Measurements from ENCODE around the gene SLC35B2.

Gene SLC35B2

DNA sequence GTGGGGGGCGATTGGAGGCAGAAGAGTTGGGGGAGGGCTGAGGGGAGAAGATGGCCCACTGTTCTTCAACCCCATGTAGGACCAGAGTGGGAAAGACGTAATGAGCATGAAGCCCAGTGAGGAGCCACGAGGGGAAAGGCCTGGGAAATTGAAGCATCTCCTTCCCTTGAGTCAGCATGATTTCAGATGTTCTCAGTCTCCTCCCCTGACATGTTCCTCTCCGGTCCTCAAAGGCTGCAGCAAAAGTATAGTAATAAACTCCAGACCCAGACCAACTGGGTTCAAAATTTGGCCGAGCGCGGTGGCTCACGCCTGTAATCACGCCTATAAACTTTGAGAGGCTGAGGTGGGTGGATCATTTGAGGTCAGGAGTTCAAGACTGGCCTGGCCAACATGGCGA is 9.9 kb upstream of the SLC35B2 start:
- DNase-seq (ENCODE audit: low read depth): no peak

DNA sequence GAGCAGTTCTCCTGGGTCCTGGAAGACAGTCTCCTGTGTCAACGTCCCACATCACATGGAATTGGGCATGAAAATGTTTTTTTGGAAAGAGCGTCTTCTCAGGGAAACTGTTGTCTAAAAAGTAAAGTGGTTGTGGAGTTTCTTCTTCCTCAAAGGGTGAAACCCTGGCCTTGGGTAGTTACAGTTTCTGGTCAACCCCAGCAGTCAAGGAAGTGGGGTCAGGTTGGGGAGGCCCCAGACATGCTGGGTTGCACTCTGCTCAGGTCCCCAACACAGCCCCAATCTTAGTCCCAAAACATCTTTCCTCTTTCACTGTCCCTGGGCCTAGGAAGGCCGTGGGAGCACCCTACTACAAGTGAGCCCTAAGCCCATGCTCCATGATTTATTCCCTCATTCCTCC is 9.0 kb upstream of the SLC35B2 start:
- no peak for DNase-seq (ENCODE audit: low read depth)

DNA sequence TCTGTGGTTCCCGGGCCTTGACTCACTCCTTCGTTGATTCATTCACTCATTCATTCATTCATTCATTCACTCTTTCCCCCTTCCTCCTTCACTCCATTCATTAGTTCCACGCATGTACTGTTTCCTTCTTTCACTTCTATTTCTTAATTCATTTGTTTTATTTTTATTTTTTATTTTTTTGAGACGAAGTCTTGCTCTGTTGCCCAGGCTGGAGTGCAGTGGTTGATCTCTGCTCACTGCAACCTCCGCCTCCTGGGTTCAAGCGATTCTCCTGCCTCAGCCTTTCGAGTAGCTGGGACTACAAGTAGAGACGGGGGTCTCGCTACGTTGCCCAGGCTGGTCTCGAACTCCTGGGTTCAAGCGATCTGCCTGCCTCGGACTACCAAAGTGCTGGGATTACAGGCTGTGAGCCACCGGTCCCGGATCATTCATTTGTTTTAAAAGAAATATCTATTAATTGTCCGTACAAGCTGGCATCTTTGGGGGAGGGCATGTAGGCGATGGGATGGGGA is 8.4 kb upstream of the SLC35B2 start:
- DNase-seq (ENCODE audit: low read depth): no peak

DNA sequence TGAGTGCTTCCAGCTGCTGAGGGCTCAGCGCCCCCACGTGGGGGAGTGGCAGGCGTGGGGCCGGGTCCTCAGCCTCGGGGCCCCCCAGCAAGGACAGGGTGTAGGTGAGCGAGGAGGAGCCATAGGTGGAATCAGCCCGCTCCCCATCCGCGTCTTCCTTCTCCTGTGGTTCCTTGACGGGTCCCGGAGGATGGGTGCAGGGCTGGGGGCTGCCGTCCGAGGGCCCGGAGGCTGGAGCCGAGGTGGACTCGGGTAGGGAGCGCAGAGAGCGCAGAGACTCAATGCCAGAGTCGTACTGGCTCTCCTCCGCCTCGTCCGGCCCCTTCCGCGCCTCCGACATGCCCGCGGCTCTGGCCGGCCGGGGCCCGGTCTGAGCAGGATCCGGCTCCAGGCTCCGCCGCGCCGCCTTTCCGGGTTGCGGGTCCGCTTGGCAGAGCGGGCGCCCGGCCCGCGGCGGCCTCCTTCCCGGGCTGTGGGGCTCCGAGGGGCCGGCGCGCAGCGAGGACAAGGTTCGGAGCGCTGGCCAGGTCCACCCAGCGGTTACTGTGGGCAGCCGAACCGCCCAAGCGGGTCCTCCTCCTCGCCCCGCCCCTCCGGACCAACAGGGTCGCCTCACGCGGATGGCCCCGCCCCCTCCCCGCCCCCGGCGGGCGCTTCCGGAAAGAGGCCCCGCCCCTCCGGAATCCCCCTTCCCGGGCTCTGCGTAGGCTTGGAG is 7.8 kb upstream of the SLC35B2 start, which contains the start of gene NFKBIE:
NFKBIE (minus strand) TSS at position 545 of the 715 bp plus-strand sequence; CDS start at position 340, 205 bp downstream.
- DNase-seq (ENCODE audit: low read depth): peak; percentile 93

DNA sequence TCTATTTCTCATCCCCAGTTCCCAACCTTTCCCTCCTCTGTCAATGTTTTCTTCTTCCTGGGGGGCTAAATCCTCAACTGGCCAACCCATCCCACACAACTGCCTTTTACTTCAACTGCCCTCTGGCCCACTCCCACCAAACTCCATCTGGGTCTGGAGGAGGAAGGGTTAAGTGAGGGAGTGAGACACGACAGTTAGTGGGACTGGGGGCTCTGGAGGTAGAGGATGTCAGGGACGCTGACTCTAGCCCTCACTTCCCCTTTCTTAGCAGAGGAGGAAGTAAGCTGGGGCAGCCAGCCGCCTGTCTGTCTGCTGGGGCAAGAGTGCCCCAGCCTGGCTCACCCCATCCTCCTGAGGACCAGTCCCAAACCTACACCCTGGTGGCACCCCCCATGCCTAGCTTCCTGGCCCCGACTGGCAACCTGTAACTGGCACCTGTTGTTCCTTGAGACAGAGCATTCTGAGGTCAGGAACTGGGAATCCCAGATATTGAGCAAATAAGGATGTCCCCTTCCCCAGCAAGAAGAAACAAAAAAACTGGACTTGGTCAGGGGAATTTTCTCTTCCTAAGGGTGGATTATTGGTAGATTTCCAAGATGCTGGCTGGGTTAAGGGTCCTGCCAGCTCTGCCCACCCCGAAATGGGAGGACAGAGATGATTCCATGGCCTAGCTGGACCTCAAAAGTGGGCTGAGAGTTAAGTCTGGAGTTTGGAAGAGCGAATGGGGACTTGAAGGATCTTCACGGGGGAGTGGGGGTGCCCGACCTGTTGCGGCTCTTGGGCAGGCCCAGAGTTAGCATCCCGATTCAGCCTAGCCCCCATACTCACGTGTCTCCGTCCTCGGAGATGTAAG is 7.1 kb upstream of the SLC35B2 start:
- DNase-seq (ENCODE audit: low read depth): no peak

DNA sequence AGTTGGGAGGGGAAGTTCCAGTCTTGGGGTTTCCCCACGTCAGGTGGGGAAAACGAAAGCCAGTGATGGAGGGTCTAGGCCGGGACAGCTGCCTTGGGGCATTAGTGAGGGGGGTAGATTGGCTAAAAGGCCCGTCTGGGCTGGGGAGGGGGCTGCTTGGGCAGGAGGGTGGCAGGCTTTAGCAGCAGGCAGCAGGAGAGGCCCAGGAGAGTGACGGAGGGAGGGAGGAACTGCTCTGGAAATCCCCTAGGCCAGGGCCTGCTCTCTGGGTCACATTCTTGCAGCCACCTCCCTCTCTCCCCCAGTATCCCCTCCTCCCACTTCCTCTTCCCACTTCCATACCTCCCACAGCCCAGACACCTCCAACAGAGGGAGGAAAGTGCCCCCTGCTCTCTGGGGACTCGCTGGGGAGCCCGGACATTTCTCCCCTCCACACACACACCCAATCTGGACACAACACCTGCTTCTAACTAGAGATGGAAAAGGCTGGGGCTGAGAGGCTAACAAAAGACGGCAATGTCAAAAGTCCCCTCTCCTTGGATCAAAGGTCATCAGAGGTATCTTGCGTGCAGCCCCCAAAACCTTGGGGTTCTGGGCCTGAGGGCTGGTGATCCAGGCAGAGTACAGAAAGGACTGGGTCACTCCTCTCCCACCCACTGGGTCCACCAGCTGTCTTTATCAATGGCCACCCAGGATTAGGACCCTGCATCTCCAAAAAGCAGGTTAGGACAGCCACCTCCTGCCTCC is 6.2 kb upstream of the SLC35B2 start:
- DNase-seq (ENCODE audit: low read depth): no peak

DNA sequence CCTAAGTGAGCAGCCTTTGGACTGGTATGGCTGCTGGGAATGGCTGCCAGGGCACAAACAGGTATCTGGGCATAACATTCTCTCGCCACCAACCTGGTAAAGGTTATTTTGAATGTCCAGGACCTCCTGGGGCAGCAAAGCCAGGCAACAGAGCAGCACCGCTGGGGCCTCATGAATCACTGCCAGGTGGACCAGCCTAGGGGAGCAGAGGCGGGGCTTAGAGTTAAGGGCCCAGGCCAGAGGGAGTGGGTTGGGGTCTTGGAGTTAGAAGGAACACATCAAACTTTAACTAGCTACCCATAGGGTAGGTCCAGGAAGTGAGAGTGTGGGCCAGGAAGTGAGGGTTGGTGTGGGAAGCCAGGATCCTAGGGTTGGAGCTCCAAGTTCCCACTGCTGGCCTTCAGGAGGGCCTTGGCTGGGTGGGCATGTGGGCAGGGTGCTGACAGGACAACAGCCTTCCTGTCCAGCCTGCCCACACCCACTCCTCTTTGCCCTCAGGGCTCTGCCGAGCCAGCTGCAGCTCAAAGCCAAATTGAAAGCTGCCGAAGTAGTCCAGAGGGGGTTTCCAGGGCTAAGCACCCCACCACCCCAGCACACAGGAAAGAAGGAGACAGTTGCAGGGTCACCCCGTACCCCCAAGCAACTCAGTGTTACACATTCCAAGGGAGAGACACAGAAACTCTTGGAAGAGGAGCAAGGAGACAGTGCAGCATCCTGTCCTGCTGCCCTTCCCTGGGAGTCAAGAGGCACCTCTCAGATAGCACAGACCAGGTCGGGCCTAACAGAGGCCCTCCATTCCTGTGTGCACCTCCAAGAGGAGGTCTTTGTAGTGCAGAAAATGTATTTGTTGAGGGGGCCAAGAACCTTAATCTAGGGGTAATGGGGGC is 5.4 kb upstream of the SLC35B2 start:
- no peak for DNase-seq (ENCODE audit: low read depth)

DNA sequence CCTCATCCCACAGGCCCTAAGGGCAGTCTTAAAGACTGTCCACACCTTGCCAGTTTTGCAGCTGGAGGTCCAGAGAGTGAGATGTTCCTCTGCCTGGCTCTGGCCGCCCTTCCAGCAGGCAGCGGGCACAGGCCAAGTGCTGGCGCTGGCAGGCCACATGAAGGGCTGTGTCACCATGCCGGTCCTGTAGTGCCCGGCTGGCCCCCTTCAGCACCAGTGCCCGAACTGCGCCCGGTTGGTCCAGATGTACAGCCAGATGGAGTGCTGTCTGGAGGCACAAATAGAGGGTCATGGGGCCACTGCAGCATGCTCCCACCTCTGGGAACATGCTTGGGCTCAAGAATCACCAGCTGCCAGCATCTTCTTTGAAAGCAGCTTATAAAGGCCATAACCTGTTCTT is 4.3 kb upstream of the SLC35B2 start:
- DNase-seq (ENCODE audit: low read depth): no peak

DNA sequence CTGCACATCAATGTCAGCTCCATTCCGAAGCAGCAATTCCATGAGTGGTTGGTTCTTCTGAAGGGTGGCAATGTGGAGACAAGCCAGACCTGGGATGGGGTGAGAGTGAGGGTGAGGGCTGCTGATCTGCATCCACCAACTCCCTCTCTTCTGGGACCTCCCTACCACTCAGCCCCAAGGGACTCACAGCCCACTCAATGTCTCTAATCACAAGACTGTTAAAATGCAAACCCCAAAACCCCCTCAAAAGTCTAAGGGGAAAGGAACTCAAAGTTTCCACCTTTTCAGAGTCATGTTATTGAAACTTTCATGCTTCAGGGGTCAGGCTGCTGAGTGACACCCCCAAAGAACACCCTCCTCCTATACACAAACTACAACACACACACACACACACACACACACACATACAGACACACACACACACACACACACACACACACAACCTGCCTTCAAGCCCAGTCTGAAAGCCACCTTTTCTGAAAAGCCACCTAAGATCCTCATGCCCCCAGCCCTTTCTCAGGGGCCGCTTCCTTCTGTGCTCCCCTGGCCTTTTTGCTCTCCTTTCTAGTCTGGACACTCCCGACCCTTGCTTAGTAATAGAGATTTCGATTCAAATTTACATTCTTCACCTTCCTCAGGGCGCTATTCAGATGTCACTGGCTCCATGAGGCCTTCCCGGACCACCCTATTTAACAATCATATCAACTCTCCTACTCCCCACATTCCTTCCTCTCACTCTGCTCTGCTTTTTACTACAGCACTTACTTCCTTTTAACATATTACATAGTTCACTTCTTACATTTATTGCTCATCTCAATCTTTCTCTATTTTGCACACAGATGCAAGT is 3.3 kb upstream of the SLC35B2 start:
- DNase-seq (ENCODE audit: low read depth): no peak

DNA sequence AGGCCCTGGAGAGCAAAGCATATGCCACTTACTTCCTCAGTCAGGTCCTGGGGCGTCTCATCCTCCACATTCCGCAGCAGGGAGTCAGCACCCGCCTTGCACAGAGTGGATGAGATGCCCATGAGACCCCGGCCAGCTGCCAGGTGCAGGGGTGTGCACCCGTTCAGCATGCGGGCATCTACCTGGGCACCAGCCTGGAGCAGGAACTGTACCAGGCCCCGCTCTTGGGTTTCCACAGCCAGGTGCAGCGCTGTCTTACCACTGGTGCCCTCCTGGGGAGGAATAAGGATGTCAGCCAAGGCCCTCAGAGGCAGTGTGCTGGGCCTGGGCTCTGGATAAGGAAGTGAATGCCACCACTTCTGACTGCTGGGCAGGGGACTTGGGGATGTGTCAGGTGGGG is 2.7 kb upstream of the SLC35B2 start:
- DNase-seq (ENCODE audit: low read depth): no peak

DNA sequence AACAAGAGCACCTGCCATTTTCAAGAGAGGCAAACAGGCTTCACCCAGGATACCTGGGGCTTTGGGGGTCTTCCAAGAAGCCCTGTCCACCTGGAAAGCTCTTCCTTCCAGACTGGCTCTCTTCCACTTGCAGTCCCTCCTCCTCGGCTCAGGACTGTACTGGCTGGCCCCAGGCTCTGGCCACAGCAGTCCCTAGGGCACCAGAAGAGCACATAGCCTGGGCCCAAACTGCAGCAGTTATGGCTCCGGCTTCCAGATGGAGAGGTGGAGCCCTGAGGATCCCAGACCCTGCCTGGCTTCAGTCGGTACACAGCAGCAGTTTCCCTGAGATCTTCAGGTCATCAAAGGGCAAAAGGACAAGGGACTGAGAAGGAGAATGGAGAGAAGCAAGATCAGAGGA is 1.6 kb upstream of the SLC35B2 start:
- no peak for DNase-seq (ENCODE audit: low read depth)

DNA sequence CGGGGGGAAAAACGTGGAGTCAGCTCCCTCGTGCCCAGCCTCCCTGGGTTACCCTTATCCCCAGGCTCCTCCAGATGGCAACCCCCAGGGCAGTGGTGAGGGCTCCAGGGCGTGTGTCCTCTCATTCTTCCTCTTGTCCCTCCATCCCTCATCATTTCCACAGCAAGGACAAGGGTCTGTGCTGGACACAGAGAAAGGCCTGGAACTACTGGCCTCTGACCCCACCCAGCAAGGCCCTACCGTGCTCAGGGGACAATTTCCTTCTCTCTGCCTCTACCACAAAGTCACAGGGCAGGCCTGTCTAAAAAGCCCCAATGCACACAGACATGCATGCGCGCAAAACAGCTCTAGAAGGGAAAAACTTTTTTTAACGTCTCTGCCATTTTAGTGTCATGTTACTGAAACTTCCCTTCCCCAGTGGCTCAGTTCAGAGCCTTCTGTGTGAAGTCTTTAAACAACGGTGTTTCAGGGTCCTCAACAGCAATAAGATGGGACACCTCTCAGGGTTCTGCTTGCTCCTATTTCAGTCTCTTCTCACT is 1.1 kb upstream of the SLC35B2 start:
- DNase-seq (ENCODE audit: low read depth): no peak

DNA sequence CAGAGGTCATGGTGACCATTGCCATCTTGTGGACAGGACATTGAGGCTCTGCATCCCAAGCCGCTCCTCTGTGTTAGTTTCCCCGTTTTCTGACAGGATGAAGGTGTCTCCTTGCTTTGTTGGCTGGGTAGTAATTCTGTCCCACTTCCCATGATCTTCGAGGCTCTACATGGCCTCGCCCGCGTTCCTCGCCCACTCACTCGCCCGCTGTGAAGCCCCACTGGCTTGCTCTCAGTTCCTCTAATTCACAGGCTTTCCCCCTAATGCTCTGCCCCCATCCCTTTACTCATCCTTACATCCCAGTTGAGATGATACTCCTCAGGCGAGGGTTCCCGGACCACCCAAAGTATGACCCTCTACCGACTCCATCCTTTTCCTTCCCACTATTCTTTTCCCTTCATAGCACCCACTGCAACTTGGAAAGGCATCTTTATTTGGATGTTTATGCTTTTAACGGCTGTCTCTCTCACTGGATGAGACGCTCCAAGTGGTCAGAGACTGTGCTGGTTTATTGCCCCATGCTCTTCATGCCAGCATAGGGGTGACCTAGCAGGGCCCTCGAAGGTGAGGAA is 511 bp upstream of the SLC35B2 start:
- no peak for DNase-seq (ENCODE audit: low read depth)

DNA sequence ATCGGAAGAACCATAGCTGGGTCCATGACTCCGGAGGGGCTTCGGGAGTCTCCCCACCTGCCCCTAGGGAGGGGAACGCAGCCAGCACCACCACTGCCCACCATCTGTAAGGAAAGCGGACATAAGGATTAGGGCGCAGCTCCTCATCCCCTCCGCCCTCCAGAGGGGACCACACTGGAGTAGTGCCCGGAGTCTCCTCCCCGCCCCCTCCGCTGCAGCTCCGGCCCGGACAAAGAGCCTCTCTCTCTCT is 628 bp downstream of the SLC35B2 start:
- DNase-seq (ENCODE audit: low read depth): no peak

DNA sequence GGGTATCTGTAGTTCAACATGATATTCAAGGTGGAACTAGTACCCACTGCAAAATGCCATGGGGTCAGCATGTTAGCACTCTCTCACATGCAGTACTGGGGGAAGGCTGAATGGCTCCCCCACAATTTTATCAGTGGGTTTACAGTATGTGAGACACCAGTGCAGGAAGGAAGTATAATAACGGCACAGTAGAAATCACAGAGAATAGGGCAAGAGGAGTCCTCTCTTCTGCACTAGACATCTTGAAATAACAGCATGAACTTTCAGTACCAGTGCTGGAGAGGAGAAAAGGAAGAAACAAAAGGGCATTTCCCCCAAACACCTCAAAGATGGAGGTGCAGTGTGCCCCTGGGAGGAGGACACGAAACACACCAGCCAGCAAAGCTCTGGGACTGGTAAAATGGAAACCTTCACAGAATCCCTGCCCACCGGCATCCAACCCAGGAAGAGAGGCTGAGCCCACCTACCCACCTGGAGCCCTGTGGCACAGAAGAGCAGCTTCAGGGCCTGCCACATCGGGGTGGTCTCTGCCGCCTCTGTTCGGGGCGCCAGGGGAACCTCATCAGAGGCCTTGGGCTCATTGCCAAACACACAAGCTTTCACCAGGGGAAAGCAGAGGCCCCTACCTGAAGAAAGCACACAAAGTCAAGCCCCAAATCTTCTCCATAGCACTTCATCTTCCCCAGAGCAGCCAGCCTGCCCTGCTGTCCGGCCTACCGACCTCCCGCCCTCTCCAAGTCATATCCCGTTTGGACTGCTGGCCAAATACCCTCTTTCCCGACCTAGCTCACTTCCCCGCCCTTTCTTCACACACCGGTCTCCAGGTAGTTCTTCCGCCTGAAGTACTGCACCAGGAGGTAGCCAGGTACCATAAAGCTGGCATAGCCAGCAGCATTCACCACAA is 1.2 kb downstream of the SLC35B2 start:
- no peak for DNase-seq (ENCODE audit: low read depth)

DNA sequence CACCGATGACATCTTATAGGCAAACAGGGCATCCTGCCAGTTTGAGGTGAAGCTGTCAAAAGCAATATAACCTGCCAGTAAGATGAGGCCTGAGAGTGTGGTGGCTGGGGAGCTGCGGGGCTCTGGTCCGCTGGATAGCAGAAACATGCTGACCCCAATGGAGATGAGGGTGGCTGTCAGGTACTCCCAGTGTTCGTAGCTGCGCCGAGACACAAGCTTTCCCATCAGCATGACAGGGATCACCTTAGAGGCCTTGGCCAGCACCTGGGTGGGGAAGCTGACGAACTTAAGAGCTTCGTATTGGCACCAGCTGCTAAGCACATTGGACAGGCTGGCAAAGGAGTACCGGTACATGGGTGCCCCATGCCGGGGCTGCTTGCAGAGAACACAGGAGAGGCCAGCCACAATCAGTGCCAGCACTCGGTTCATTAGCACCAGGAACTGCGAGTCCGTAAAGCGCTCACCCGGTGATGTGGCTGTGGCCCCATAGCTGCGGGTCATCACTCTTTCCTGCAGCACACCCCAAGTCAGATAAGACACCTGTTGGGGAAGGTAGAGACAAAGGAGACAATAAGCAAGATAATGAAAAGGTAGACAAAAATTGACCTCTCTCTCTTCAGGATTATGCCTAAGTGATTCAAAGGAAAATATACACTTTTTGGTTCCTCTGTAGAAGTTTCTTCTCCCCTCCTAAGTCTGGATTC is 2.1 kb downstream of the SLC35B2 start:
- no peak for DNase-seq (ENCODE audit: low read depth)

DNA sequence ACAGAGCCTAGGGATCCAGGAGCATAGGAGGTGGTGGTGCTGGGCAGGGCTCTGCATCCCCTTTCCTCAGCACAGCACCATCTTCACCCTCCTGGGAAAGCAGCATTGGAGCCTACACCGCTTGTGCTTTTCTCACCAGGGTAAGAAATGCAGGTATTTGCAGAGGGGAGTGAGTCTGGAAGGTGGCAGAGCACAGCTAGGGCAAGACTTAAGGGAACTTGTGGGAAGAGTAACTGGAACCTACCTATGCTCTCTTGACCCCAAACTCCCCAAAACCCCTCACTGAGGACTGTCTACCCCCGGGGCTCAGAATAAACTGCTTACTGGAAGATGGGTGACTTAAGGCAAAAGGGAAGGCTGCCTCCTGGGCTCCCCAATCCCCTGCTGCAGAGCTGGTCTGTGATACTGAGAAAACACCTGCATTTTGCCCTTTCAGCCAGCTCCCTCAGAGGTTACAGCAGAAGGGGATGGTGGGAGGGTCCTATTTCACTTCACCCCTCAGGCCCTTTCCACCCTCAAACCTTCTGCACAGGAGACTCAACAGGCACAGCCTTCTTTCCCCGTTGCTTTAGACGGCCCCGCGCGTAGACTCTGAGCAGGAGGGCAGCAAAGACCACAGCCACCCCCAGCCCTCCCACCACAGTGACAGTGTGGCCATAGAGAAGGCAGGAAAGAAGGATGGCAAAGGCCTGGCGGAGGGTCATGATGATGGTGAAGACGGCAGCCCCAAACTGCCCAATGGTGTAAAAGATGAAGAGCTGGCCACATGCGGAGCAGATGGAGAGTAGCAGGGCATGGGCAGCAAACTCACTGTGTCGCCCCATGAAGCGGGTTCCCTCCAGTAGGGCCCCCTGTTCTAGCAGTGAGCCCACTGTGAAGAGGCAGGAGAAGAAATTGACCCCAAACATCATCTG is 2.9 kb downstream of the SLC35B2 start:
- no peak for DNase-seq (ENCODE audit: low read depth)
